Measurements from ENCODE around the gene DLX5.
"Not testable (repeated sequence)": the region's sequence is repeated elsewhere in the genome, so short reads cannot be mapped to it uniquely, and the experiment has no call there.

Gene DLX5

DNA sequence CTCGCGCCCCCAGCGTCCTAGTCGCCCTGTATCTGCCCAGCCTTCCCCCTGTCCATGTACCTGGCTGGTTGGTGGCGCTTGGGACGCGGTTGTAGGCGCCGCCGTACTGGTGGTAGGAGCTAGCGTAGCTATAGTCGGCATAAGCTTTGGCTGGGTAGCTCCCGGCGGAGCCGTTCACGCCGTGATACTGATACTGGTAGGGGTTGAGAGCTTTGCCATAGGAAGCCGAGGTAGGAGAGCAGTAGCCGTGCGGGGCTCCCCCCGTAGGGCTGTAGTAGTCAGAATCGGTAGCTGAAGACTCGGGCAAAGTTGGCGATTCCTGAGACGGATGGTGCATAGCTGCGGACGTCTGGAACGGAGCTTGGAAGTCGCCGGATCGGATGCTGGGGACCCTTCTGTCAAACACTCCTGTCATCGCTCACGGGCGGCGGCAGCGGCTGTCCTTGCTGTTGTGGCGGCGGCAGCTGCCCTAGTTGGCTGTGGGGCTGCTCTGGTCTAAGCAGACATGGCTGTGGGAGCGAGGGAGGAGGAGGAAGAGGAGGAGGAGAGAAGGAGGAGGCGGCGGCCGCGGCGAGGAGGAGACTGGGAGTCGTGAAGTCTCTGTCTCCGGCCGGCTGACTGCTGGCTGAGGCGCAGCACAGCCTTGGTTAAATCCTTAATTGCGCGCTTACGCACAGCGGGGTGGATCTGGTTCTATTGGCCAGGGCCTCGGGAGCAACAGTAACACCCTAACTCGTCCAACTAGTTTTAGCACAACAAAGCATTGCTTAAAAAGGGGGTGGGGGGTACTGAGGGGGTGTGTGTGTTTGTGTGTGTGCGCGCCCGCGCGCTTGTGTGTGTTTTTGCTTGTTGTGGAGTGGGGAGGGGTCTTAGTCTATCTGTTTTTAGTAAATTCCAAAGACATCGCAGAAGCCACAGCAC, at the start of gene DLX5:
Gene DLX5 (minus strand): TSS at position 623 of the 921 bp plus-strand sequence. CDS start 208 bp downstream, at position 415.
- TF ChIP-seq, protein P1, sequence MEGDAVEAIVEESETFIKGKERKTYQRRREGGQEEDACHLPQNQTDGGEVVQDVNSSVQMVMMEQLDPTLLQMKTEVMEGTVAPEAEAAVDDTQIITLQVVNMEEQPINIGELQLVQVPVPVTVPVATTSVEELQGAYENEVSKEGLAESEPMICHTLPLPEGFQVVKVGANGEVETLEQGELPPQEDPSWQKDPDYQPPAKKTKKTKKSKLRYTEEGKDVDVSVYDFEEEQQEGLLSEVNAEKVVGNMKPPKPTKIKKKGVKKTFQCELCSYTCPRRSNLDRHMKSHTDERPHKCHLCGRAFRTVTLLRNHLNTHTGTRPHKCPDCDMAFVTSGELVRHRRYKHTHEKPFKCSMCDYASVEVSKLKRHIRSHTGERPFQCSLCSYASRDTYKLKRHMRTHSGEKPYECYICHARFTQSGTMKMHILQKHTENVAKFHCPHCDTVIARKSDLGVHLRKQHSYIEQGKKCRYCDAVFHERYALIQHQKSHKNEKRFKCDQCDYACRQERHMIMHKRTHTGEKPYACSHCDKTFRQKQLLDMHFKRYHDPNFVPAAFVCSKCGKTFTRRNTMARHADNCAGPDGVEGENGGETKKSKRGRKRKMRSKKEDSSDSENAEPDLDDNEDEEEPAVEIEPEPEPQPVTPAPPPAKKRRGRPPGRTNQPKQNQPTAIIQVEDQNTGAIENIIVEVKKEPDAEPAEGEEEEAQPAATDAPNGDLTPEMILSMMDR (IDR thresholded peaks at IDR 0.05; ENCODE audit: insufficient read depth, low read depth, low read length, missing control alignments) = no peak
- no peak within 1 kb of the TSS for H3K4me3 ChIP-seq (ENCODE audit: low read depth, low read length)
- no peak for DNase-seq (ENCODE audit: low read depth)

DNA sequence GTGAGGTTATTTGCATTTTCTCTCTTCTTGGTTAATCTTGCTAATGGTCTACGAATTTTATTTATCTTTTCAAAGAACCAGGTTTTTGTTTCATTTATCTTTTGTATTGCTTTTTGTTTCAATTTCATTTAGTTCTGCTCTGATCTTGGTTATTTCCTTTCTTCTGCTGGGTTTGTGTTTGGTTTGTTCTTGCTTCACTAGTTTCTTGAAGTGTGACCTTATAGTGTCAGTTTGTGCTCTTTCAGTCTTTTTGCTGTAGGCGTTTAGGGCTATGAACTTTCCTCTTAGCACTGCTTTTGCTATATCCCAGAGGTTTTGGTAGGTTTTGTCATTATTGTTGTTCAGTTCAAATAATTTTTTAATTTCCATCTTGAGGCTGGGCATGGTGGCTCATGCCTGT, 47.4 kb upstream of the DLX5 start:
- DNase-seq (ENCODE audit: low read depth); H3K4me3 ChIP-seq (ENCODE audit: low read depth, low read length): not testable (repeated sequence)

DNA sequence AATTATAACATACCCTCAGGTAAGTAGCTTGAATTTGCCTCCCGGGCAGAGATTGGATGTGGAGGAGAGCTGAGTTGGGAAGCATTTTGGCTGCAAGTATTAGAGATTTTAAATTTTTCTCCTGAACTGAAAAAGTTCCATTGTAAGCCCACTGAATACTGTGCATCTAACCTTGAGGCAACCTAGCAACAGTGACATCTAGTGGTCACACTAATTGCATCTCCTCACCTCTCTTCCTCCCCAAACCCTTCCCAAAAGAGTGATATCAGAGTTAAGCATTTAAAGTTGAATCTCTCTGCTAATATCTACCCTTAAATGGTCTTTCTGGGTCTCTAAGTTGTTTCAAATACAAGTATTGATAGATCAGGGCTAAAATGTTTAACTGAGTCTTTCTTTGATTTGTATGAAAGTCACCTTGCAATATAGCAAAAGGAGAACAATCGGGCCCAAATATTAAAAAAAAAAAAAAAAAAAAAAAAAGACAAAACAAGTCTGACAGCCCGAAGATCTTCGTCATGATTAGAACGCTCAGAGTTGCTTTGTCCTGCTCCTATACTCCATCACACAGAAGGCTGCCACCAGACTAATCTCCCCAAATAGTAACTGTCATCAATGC, 40.4 kb upstream of the DLX5 start:
- DNase-seq (ENCODE audit: low read depth) = peak; percentile 53
- H3K4me3 ChIP-seq (ENCODE audit: low read depth, low read length) = no peak overlapping the region
- TF ChIP-seq, protein P1 (IDR thresholded peaks at IDR 0.05; ENCODE audit: insufficient read depth, low read depth, low read length, missing control alignments) = peak; percentile 74

DNA sequence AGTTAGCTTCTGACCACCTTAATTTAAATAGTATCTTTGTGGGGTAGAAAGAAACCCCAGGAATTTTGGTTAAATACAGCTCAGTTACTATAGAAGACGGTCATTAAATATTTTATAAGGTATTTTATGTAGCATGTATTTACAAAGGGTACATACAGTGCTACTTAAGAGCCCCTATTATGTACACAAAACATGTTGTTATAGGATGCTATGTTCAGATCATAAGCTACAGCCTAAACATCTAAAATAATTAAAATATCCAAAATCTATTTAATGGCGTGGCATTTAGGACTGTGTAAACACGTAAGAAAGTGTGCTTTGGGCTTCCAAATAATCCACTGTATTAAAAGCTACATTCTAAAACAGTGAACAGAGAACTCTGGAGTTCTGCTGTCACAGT, 39.4 kb upstream of the DLX5 start:
- H3K4me3 ChIP-seq (ENCODE audit: low read depth, low read length) = no peak overlapping the region
- DNase-seq (ENCODE audit: low read depth) = no peak

DNA sequence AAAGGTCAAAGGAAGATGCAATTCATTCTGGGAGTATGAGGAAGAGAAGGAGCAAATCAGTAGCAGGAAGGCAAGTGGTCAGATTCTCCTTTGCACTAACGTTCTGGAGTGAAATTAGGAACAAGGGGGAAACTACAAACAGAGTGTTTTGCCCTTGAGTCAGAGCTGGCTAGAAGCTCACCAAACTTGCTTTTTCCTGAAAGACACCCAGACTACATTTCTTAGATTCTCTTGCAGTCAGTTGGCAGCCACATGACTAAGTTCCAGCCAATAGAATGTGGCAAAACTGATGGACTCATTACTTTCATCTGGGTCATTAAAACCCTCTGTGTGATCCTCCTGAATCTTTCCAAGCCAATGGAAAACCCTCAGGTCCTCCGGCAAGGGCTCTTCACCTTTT, 18.6 kb upstream of the DLX5 start:
- no peak for DNase-seq (ENCODE audit: low read depth)
- TF ChIP-seq, protein P1 (IDR thresholded peaks at IDR 0.05; ENCODE audit: insufficient read depth, low read depth, low read length, missing control alignments) = no peak
- no peak overlapping the region for H3K4me3 ChIP-seq (ENCODE audit: low read depth, low read length)

More for the DNA sequence above, 39.4 kb upstream of the DLX5 start:
- TF ChIP-seq, protein P1 (IDR thresholded peaks at IDR 0.05; ENCODE audit: insufficient read depth, low read depth, low read length, missing control alignments) = no peak

DNA sequence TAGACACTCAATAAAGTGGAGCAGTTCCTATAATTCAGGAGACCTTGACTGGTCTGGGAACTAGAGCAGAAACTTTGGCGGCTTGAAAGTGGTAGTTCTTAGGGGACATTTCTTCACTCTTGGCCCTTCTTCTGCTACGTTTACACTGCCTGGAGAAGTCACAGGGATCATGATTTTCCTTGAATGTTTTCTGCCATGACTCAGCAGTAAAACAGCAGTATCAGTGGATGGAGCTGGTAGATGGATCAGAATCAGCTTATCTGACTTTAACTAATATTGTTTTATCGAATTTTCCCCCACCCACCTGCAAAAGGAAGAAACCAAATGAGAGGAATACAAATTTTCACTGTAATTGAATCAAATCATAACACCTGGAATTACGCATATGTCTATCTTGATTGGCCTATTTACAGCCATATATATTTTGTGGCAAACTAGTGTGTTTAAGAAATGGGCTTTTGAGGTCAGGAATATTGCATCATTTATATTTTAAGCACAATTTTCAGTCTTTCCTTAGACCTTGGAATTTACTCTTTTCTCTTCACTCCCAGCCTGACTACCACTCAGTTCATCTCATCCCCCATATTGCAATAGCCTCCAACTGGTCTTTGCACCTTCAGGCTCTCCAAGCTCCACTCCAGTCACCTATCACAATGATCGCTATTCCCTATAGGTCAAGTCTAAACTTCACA, 14.9 kb upstream of the DLX5 start:
- DNase-seq (ENCODE audit: low read depth) = no peak
- TF ChIP-seq, protein P1 (IDR thresholded peaks at IDR 0.05; ENCODE audit: insufficient read depth, low read depth, low read length, missing control alignments) = no peak
- H3K4me3 ChIP-seq (ENCODE audit: low read depth, low read length) = no peak overlapping the region

DNA sequence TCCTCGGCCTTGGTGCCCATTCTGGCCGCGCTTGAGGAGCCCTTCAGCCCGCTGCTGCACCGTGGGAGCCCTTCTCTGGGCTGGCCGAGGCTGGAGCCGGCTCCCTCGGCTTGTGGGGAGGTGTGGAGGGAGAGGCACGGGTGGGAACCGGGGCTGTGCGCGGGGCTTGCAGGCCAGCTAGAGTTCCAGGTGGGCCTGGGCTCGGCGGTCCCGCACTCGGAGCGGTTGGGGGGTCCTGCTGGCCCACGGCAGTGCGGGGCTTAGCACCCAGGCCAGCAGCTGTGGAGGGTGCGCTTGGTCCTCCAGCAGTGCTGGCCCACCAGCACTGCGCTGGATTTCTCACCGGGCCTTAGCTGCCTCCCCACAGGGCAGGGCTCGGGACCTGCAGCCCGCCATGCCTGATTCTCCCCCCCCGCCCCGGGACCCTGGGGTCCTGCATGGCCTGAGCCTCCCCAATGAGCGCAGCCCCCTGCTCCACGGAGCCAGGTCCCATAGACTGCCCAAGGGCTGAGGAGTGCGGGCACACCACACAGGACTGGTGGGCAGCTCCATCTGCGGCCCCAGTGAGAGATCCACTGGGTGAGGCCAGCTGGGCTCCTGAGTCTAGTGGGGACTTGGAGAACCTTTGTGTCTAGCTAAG, 9.7 kb upstream of the DLX5 start:
- not testable (repeated sequence) for DNase-seq (ENCODE audit: low read depth); H3K4me3 ChIP-seq (ENCODE audit: low read depth, low read length)
